HepG2 (cell line): Measurements from ENCODE around the gene SNX10. TPM values are rescaled to one million over a fixed set of nuclear protein-coding genes. Genes with fewer than 3 reads are reported as not detected.
A peak's percentile ranks its signal among the peaks of the same experiment; 100 is the strongest.

Experiments
- CEBPB ChIP-seq: IDR thresholded peaks from 2 replicates; pipeline ENCODE4 v1.6.1; 2011; ENCODE audit warnings: low read depth, low read length, improper control_type of control experiment, borderline replicate concordance
- CREBL2 ChIP-seq: sonication (generic); formaldehyde crosslinking; IDR thresholded peaks from 2 replicates; pipeline ENCODE4 v1.8.1; 2023; ENCODE audit warnings: missing genetic modification reagents, mild to moderate bottlenecking, borderline replicate concordance
- ELF3 ChIP-seq: IDR thresholded peaks from 2 replicates; pipeline ENCODE4 v1.6.1; 2016; ENCODE audit warnings: missing genetic modification reagents, missing compliant biosample characterization
- GATAD2A ChIP-seq: IDR thresholded peaks from 2 replicates; pipeline ENCODE4 v1.6.1; 2016
- HDAC2 ChIP-seq: sonication (generic); formaldehyde crosslinking; IDR thresholded peaks from 2 replicates; pipeline ENCODE4 v1.4.0; 2020; ENCODE audit warnings: missing genetic modification reagents
- HDAC6 ChIP-seq: fragments of 200-600 bp; sonication (generic); IDR thresholded peaks from 2 replicates; pipeline ENCODE4 v1.7.0; 2017; ENCODE audit warnings: mild to moderate bottlenecking, antibody characterized with exemption, low read length, low read depth
- HES4 ChIP-seq: sonication (generic); formaldehyde crosslinking; IDR thresholded peaks from 2 replicates; pipeline ENCODE4 v1.9.0; 2021; ENCODE audit warnings: mild to moderate bottlenecking, missing genetic modification reagents, borderline replicate concordance
- NCOA1 ChIP-seq: sonication (generic); formaldehyde crosslinking; IDR thresholded peaks from 2 replicates; pipeline ENCODE4 v1.9.0; 2021; ENCODE audit warnings: missing genetic modification reagents
- NCOA2 ChIP-seq: sonication (generic); formaldehyde crosslinking; IDR thresholded peaks from 2 replicates; pipeline ENCODE4 v1.8.0; 2022; ENCODE audit warnings: inconsistent platforms
- NR3C1 ChIP-seq: sonication (generic); formaldehyde crosslinking; IDR thresholded peaks from 2 replicates; pipeline ENCODE4 v1.4.0; 2020; ENCODE audit warnings: missing genetic modification reagents
- ZBTB26 ChIP-seq: IDR thresholded peaks from 2 replicates; pipeline ENCODE4 v1.6.1; 2016; ENCODE audit warnings: missing compliant biosample characterization, missing genetic modification reagents, borderline replicate concordance
- ZFX ChIP-seq: sonication (generic); formaldehyde crosslinking; IDR thresholded peaks from 2 replicates; pipeline ENCODE4 v1.4.0; 2020; ENCODE audit warnings: mild to moderate bottlenecking, low read depth, missing genetic modification reagents, moderate library complexity
- ZNF326 ChIP-seq: sonication (generic); formaldehyde crosslinking; IDR thresholded peaks from 2 replicates; pipeline ENCODE4 v1.4.0; 2020; ENCODE audit warnings: missing genetic modification reagents, borderline replicate concordance
- ZNF331 ChIP-seq: sonication (generic); formaldehyde crosslinking; IDR thresholded peaks from 2 replicates; pipeline ENCODE4 v1.4.0; 2020; ENCODE audit warnings: missing genetic modification reagents
- ZNF543 ChIP-seq: sonication (generic); formaldehyde crosslinking; IDR thresholded peaks from 2 replicates; pipeline ENCODE4 v1.4.0; 2020; ENCODE audit warnings: mild to moderate bottlenecking, missing genetic modification reagents
- ZNF574 ChIP-seq: sonication (generic); formaldehyde crosslinking; IDR thresholded peaks from 2 replicates; pipeline ENCODE4 v1.4.0; 2020; ENCODE audit warnings: missing genetic modification reagents
- ZNF724P ChIP-seq: sonication (generic); formaldehyde crosslinking; IDR thresholded peaks from 2 replicates; pipeline ENCODE4 v1.8.0; 2022; ENCODE audit warnings: missing genetic modification reagents, borderline replicate concordance
- ZNF878 ChIP-seq: sonication (generic); formaldehyde crosslinking; IDR thresholded peaks from 2 replicates; pipeline ENCODE4 v1.8.1; 2023; ENCODE audit warnings: mild to moderate bottlenecking, missing genetic modification reagents, moderate library complexity
- polyA plus RNA-seq, 8 experiments: library from polyadenylated mRNA; depleted of rRNA in 3 of 8; stranded (reverse) in 7 of 8; unstranded in 1 of 8; fragments of >200 nt; fragmentation: Illumina TruSeq in 4 of 8; extraction: Trizol in 4 of 8; gene quantifications; 2 replicates each; pipeline versions ENCODE4 v1.2.1 to v1.2.3, GENCODE V29; 2011 to 2016; ENCODE audit warnings: low read depth in 4 of 8, missing spikeins in 1 of 8, mixed read lengths in 1 of 8; ENCODE audit not compliant: insufficient read depth in 1 of 8
- total RNA-seq, 5 experiments: library from RNA; depleted of rRNA; stranded (reverse); fragments of >200 nt; fragmentation: Illumina TruSeq; extraction: Trizol; gene quantifications; 2 replicates each; pipeline ENCODE4 v1.2.3, GENCODE V29; 2016; ENCODE audit warnings: low read depth in 1 of 5
- TF ChIP-seq, protein P1 (sequence below): sonication (generic); formaldehyde crosslinking; IDR thresholded peaks from 2 replicates; pipeline ENCODE4 v1.5.0; 2020; ENCODE audit warnings: mild to moderate bottlenecking, missing genetic modification reagents, borderline replicate concordance
- TF ChIP-seq, protein P2 (sequence below): IDR thresholded peaks from 2 replicates; pipeline ENCODE4 v1.6.1; 2016

Gene SNX10
- total and polyA plus RNA-seq, 2 of the 13 experiments (the other 11 are each of a cell fraction or from before 2014, with no cell fraction given) = 26.0 to 27.6 TPM

- TF ChIP-seq ZNF724P (CRISPR knock-in tag) = no peak
- TF ChIP-seq, protein P1, sequence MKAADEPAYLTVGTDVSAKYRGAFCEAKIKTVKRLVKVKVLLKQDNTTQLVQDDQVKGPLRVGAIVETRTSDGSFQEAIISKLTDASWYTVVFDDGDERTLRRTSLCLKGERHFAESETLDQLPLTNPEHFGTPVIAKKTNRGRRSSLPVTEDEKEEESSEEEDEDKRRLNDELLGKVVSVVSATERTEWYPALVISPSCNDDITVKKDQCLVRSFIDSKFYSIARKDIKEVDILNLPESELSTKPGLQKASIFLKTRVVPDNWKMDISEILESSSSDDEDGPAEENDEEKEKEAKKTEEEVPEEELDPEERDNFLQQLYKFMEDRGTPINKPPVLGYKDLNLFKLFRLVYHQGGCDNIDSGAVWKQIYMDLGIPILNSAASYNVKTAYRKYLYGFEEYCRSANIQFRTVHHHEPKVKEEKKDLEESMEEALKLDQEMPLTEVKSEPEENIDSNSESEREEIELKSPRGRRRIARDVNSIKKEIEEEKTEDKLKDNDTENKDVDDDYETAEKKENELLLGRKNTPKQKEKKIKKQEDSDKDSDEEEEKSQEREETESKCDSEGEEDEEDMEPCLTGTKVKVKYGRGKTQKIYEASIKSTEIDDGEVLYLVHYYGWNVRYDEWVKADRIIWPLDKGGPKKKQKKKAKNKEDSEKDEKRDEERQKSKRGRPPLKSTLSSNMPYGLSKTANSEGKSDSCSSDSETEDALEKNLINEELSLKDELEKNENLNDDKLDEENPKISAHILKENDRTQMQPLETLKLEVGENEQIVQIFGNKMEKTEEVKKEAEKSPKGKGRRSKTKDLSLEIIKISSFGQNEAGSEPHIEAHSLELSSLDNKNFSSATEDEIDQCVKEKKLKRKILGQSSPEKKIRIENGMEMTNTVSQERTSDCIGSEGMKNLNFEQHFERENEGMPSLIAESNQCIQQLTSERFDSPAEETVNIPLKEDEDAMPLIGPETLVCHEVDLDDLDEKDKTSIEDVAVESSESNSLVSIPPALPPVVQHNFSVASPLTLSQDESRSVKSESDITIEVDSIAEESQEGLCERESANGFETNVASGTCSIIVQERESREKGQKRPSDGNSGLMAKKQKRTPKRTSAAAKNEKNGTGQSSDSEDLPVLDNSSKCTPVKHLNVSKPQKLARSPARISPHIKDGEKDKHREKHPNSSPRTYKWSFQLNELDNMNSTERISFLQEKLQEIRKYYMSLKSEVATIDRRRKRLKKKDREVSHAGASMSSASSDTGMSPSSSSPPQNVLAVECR (CRISPR knock-in tag) = peak; percentile 28; the same call in 1 of the 2 replicates
- no peak for TF ChIP-seq CREBL2 (CRISPR knock-in tag)
- TF ChIP-seq ZNF543 (CRISPR knock-in tag) = no peak
- TF ChIP-seq ELF3 = peak; percentile 59
- TF ChIP-seq ZNF326 (CRISPR knock-in tag) = no peak
- no peak for TF ChIP-seq NR3C1 (CRISPR knock-in tag)
- TF ChIP-seq HDAC2 (CRISPR knock-in tag) = 0 out of 2 replicates have a peak, but pooled peaks have one; percentile 16
- TF ChIP-seq ZNF574 (CRISPR knock-in tag) = 0 out of 2 replicates have a peak, but pooled peaks have one; percentile 28
- 0 out of 2 replicates have a peak, but pooled peaks have one; percentile 36 for TF ChIP-seq HES4 (CRISPR knock-in tag)
- 0 out of 2 replicates have a peak, but pooled peaks have one; percentile 12 for TF ChIP-seq NCOA1
- TF ChIP-seq ZFX (CRISPR knock-in tag) = peak; percentile 90
- TF ChIP-seq ZNF331 (CRISPR knock-in tag) = peak; percentile 33; the same call in 1 of the 2 replicates
- 0 out of 2 replicates have a peak, but pooled peaks have one; percentile 42 for TF ChIP-seq ZBTB26 (CRISPR knock-in tag)
- TF ChIP-seq HDAC6 = no peak
- TF ChIP-seq GATAD2A (CRISPR knock-in tag) = peak; percentile 67
- TF ChIP-seq, protein P2, sequence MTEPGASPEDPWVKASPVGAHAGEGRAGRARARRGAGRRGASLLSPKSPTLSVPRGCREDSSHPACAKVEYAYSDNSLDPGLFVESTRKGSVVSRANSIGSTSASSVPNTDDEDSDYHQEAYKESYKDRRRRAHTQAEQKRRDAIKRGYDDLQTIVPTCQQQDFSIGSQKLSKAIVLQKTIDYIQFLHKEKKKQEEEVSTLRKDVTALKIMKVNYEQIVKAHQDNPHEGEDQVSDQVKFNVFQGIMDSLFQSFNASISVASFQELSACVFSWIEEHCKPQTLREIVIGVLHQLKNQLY (CRISPR knock-in tag) = peak; percentile 38; the same call in 1 of the 2 replicates
- TF ChIP-seq NCOA2 (CRISPR knock-in tag) = 0 out of 2 replicates have a peak, but pooled peaks have one; percentile 24
- TF ChIP-seq ZNF878 = no peak
- peak; percentile 77 for TF ChIP-seq CEBPB
Observed at GRCh38 chr7:26292768-26293560, 1.3 kb downstream of the SNX10 start (continued).
